HG03175 (cell line): ENCODE data around the gene ATP5PB.

Experiments used
- ATAC-seq: cut with Tn5 transposase; IDR thresholded peaks from one replicate; pipeline ENCODE4 v1.9.1; 2021; ENCODE audit warnings: mild to moderate bottlenecking, moderate library complexity; ENCODE audit not compliant: unreplicated experiment

Gene ATP5PB, protein sequence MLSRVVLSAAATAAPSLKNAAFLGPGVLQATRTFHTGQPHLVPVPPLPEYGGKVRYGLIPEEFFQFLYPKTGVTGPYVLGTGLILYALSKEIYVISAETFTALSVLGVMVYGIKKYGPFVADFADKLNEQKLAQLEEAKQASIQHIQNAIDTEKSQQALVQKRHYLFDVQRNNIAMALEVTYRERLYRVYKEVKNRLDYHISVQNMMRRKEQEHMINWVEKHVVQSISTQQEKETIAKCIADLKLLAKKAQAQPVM

DNA sequence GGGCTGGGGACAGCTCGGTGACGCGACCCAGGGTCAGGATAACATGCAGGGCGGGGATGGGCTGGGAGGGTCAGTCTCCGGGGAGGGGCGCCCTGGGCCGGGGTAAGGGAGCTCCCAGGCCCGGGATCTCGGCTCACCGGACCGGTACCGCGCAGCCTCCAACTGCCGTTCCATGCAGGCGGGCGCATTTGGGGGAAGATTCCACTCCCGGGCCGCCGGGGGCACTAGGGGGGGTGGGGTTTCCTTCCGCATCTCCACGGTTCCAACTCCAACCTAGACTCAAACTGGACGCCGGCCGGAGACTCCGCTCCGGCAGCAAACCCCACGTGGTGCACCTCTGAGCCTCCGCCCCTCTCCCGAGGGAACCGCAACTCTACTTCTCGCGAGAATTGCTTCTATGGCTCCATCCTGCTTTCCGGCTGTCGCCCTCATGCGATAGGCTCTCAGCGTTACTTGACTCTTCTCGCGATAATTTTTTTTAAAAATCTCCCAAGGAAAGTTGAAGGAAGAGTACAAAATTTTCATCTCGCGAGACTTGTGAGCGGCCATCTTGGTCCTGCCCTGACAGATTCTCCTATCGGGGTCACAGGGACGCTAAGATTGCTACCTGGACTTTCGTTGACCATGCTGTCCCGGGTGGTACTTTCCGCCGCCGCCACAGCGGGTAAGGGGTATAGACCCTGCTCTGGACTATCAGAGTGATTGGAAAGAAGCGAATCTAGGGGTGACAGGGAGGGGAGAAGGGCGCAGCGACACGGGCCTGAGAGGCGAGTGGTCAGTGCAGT is at the start of gene ATP5PB, which contains the start of gene WDR77:
Gene ATP5PB, plus strand, starts transcription at position 547 of the 785 bp plus-strand sequence. Its CDS starts 78 bp downstream, at position 625.
Gene WDR77, minus strand, starts transcription at position 339 of the 785 bp plus-strand sequence. Its CDS starts 87 bp downstream, at position 252.
- ATAC-seq: peak; percentile 94

DNA sequence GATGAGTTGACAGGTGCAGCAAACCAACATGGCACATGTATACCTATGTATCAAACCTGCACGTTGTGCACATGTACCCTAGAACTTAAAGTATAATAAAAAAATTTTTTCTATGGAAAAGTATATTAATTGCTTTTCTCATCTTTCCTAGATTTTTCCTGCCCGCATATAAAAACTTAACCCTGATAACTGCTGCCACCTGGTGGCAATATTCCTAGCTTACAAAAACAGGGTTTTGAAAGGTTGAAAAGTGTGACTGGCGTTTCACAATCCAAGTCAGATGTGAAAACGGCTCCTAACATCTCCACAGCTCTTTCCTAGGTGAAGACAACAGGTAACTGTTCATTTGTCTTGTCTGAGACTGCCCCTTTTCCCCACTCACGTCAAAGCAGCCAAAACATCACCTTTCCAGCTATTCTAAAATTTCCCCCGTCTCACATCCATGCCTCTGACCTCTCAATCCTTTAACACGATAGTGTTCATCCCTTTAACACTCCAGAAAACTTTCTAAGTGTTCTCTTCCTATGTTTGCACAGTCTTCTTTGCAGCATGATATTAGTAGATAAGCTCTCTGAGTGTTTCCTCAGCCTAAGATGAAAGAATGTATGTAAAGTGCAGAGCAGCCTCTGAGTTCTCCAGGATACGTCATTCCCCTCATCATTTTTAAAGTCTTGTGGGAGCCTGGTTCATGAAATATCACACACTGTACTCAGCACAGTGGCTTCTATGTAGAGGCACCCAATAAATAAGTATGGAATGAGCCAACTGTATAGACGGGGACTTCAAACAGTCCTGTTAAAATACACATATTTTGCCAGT is 49.3 kb upstream of the ATP5PB start:
- ATAC-seq: no peak

DNA sequence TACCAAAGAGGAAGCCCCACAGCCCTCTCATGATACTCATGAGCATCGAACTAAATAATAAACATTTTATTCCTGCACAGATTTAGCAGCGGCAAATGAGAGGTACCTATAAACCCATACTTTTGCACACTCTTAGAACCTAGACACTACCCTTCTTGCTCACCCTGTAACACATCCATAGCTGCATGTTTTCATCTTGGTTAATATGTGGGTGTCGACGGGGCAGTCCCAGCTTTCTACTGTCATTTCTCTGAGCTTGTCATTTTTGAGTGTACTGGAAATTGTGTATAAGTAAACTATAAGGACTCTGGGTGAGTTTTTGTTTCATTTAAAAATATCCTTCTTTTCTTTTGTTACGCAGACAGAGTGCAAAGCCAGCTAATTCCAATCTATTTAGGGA is 47.2 kb upstream of the ATP5PB start:
- no peak for ATAC-seq

DNA sequence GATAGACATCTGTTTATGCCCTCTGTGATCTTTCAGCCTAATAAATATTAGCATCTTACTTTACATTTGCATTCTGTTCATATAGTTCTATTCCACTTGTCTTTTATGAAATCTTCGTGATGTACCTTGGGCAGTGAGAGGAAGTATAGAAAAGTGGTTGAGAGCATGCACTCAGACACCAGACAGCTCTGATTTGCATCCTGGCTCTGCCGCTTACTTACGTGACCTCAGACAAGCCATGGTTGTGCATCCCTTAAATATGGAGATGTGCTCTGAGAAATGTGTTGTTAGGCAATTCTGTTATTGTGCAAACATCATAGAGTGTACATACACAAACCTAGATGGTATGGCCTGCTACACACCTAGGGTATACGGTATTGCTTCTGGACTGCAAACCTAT is 44.7 kb upstream of the ATP5PB start:
- ATAC-seq: no peak

DNA sequence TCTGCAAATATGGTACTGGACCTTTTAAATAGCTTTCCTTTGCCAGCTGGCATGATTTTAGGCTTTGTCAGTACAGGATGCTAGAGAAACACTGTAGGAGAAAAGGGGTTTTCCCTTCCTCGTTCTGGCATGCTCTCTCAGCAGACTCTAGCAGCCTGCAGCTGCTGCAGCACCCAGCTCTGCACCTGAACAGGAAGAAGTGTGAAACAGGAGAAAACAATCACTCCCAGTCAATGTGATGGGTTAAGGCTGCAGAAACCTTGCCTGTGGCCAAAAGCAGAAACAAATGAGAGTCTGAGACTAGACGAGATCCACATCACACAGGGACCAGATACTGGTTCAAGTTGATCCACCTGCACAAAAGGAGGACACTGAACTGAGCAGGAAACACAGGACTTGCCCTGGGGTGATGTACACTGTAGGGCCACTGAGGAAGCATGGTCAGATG is 42.9 kb upstream of the ATP5PB start:
- ATAC-seq: peak; percentile 76

DNA sequence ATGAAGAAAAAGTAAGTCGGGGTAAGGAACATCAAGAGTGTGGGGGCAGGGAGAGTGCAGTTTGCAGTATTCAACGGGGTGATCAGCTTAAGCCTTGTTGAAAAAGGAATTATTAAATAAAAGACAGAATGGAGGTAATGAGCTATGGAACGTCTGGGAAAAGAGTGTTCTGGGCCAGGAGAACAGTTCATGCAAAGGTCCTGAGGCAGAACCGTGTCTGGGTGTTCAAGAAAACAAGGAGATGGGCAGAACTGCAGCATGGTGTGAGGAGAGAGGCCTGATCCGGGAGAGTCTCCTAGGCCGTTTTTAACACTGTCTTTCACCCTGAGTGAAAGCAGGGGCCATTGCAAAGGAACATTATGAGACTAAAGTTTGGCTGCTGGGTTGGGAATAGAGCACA is 42.0 kb upstream of the ATP5PB start:
- ATAC-seq: no peak

DNA sequence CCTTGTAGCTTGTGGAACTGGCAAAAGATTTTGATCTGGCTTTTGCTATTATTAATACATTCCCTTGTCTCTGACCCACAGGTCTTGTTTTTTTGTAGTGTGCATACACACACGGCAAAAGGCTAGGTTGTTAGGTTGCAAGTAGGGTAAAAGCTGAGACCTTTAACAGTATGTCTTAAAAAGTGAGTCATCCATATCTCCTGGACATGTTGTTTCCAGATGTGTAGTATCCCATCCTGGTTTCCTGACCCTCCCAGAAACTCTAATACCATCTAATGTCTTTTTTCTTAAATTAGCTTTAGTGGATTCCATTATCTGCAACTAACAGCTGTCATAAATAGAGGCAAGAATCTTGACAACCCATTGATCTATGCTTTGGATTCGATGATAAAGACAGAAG is 36.4 kb upstream of the ATP5PB start:
- no peak for ATAC-seq

DNA sequence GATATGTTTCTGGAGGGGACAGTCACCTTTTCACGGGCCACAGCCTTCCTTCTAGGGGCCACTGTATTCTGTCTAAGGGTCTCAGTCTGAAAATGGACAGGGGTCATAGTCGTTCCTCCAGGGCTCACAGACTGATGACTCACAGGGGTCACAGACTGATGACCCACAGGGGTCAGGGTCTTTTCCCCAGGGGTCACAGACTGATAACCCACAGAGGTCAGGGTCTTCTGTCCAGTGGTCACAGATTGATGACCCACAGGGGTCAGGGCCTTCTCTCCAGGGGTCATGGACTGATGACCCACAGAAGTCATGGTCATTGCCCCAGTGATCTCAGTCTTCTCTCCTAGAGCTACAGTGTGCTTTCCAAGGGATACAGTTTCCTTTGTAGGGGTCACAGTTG is 34.5 kb upstream of the ATP5PB start:
- no peak for ATAC-seq

DNA sequence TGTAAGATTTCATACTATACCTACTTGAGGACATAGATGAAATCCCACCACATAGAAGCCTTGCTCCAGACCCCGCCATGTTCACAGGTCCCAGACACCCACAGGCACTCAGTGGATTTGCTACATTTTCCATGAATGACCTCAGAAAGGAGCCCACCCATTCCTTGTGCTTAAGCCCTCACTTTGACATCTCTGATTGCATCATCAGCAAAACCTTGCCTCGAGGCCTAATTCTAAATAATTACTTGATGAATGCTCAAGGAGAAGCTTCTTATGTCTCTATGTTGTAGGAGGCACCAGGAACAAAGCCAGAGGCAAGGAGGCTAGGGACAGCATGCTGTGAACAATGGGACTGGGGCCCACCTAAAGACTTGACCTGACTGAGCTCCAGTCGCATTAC is 33.8 kb upstream of the ATP5PB start:
- no peak for ATAC-seq

DNA sequence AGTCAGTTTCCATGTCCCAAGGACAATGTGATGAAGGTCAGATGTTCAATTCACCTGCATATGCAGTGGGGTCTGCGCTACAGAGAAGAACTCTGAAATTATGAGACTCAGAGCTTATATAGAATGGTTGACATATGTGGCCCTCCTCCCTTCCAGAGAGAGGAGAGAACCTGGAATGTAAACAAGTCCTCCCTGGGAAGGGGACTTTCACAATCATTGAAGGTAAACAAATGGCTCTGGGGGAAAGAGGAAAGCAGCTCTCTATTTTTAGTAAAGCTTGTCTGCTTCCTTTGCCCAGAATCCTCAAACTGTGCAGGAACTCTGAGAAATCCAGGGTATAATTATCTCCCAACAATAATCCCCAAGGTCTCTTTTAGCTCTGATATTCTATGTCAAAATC is 31.5 kb upstream of the ATP5PB start:
- ATAC-seq: no peak

DNA sequence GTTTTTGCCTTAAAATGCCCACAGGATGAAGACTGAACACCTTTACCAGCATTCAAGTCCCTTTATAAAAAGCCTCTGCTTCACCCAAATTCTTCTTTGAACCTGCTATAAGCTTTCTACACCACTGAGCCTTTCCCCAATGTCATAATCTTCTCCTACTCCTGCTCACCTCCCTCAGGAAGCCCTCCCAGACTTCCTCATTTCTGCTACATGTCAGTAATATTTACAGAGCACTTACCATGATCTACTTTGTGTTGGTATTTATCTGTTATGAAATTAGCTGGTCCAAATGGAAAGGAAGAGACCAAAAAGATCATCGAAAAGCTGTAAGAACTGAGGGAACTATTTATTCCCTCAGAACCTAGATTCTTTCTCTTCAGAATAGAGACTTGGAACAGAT is 30.2 kb upstream of the ATP5PB start:
- ATAC-seq: no peak

DNA sequence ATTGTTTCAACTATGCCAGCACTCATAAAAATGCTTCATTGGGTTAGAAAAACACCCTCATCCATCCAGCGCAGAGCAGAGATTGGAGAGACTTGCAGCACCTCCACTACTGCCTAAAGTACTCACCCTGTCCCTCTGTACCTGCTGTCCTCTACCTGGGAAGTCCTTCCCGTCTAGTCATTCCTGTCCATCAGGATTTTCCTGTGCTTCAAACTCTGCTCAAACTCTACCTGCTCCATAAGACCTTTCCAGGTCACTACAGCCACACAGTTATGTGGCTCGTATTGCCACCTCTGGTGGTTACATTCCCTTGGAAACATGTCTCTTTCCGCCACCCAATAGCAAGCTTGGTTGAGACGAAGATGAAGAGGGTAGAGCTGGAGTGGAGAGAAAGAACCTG is 28.9 kb upstream of the ATP5PB start:
- no peak for ATAC-seq

DNA sequence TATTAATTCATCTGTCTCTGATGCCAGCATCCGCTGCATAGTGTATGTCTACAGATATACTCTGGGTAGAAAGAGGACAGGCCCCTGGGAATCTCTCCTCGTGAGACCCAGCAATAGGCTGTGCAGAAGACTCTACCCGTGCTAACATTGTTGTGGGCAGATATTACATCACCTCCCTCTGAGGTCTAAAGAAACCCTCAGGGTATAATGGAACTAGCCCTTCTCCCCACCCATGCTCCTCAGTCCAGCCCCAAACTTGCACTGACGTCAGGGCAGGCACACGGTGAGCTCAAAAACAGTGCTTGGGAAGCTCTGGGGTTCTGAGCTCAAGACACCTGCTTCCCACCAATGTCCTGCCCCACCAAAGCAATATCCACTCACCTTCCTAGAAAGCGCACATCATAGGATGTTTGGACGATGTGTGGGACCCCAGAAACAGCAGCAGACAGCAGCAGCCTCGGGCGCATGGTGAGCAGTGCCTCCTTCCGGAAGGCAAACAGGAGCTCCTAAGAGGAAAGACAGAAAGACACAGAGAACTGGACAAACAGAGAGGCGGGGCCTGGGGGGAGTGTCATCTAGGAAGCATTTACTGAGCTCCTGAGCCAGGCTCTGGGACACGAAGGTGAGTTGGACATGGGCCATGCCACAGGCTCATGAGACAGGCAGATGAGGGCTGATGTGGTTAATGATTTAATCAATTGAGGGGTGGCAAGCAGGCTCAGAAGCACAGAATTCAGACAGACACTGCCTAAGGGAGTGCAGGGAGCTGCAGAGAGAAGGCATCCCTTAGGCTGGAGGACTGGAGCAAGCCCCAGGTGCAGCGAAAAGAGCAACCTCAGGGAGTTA is 26.5 kb upstream of the ATP5PB start:
- no peak for ATAC-seq

DNA sequence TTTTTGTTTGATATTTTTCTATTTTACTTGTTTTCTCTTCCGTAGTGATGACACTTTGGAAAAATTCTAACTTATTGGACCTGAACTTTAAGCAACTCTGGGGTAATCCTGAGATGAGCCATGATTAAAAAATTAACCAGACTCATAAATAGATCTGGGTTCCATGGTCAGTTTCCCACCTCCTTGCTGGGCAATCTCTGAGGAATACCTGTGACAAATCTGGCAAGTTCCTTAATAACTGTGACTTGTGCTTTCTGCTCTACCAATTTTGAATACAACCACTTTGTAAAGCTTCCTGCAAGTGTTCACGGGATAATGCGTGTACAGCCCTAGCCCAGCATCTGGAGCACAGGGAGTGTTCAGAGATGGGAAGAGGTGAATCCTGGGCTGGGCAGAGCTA is 25.0 kb upstream of the ATP5PB start:
- no peak for ATAC-seq

DNA sequence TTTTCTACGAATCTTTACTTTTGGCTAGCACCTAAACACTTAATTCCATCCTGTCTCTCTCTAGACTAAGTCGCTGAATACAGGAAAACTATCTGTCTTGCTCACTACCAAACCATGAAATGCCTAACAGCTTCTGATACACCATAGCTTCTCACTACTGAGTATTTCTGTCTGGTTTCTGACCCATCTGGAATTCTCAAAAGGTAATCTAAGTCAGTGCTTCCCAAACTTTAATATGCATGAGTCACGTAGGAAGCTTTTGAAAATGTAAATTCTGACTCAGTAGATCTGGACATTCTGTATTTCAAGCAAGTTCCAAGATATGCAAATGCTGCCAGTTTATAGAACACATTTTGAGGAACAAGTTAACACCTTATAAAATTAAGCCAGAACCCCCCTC is 12.5 kb upstream of the ATP5PB start:
- no peak for ATAC-seq

DNA sequence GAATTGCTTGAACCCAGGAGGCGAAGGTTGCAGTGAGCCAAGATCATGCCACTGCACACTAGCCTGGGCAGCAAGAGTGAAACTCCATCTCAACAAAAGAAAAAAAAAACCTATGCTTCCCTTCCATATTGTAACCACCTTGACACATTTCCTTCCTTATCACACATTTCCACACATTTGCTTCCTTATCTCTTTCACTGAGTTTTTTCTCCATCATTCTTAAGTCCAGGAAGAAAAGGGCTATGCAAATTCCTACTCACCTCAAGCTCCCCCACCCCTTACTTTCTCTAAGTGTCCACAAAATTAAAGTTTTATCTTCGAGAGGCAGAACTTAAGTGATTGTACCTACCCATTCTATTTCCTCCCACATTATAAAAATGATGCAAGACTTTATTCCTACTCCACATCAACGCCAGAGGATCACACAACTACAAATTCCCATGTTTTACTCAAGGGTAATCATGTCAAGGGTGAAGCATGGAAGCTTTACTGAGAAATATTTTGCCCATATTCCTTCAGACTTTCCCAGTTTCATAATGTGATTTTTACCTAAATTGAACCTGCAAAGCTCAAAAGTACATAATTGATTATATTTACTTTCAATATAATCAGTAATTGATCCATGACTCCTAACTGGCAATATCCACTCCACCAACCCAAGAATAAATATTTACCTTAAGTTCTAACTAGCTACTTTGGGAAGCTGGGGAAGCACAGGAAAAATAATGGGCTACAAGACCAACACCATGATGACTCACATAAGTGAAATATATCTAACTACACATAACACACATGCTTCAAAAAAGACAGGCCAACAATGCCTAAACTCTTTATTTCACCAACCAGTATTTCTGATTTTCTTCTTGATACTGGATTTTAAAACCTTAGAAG is 9.6 kb upstream of the ATP5PB start:
- no peak for ATAC-seq

DNA sequence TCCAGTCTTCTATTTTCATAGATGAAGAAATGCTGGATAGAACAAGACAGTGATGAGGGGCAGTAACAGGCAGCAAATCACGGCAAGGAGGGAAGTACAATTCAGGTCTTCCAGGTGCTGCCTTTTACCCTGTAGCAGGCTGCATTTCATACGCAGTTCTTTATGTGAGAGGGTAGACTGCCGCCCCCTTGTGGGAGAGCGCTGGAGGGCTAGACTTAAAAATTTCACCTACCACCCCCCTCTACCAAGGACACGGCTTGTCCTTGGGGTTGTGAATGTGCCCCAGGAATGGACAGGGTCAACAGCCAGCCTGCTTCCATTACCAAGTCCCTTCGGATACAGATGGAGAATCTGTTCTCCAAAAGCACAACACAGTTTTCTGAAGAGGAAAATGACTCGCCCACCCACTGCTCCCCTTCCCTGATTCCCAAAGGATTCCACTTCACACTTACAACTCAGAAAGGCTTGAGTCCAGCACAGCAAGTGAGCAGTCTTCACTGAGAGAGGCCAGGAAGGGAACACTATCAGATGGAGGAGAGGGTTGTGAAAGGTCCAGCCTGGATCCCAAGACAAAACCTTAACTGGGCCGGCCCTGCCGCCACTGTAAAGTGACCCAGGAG is 7.6 kb upstream of the ATP5PB start:
- ATAC-seq: no peak

DNA sequence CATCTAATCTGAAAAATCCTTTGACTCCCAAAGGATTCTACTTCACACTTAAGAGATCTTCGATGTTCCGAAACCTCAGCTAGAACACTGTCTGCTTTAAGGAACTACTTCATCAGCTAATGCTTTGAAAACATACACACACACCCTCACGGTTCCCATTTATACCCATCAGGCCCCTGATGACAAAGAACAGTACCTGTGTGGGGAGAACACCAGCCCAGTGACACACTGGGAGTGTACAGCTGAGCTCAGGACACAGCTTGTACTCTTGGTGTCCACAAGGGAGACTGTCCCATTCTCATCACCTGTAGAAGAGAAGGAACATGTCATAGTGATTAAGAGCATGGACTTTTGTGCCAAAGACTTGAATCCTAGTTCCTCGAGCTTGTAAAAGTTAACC is 6.8 kb upstream of the ATP5PB start:
- ATAC-seq: no peak

DNA sequence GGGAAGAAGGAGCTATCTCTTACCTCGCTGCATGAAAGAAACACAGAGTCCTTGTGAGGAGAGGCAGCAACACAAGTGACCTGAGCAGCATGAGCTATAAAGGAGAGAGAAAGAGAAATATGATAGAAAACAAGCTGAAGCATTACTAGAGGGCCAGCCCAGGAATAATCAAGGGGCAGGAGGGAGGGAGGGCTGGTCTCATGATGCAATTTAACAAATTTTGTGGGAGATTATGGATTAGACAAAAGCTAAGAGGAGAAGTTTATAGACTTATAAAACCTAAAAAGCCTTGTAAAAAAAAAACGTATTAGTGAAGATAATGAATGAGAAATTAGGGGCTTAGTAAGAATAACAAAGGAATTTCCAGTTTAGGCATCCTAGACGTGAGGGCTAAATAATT is 5.2 kb upstream of the ATP5PB start:
- ATAC-seq: no peak
